Inferior parietal cortex (tissue), 1 donor: ENCODE measurements around the gene CCR1.
A peak's percentile ranks its signal among the peaks of the same experiment; 100 is the strongest.
"Not testable (repeated sequence)": the region's sequence is repeated elsewhere in the genome, so short reads cannot be mapped to it uniquely, and the experiment has no call there.

Experiments
- DNase-seq: peaks from one replicate; pipeline ENCODE4 v3.0.0-alpha.2; 2016; ENCODE audit errors: extremely low spot score

CCR1 gene

GRCh38 chr3:46212101-46212500 lies 4.0 kb upstream of the CCR1 start:
- no peak for DNase-seq

GRCh38 chr3:46209746-46210470 lies 1.8 kb upstream of the CCR1 start:
- no peak for DNase-seq

- DNase-seq, result no peak
These were observed 940 bp upstream of the CCR1 start for GRCh38 chr3:46209053-46209452.

- DNase-seq, result not testable (repeated sequence)
These were observed 599 bp downstream of the CCR1 start for GRCh38 chr3:46207514-46207913.

GRCh38 chr3:46206282-46207015 lies 1.7 kb downstream of the CCR1 start:
- DNase-seq, result no peak

- DNase-seq, result no peak
These were observed 2.7 kb downstream of the CCR1 start for GRCh38 chr3:46205286-46205960.

GRCh38 chr3:46203681-46204080 lies 4.4 kb downstream of the CCR1 start:
- no peak for DNase-seq

GRCh38 chr3:46202535-46202934 lies 5.6 kb downstream of the CCR1 start:
- DNase-seq, result no peak

- DNase-seq, result no peak
These were observed 7.3 kb downstream of the CCR1 start for GRCh38 chr3:46200790-46201189.

- no peak for DNase-seq
These were observed 7.9 kb downstream of the CCR1 start for GRCh38 chr3:46200211-46200610.

GRCh38 chr3:46196261-46196957 lies 11.7 kb downstream of the CCR1 start:
- DNase-seq, result no peak

- no peak for DNase-seq
These were observed 13.1 kb downstream of the CCR1 start for GRCh38 chr3:46194868-46195553.

GRCh38 chr3:46193436-46193835 lies 14.7 kb downstream of the CCR1 start:
- DNase-seq, result no peak

GRCh38 chr3:46192939-46193338 lies 15.2 kb downstream of the CCR1 start:
- no peak for DNase-seq

- DNase-seq, result peak; percentile 14
These were observed 16.4 kb downstream of the CCR1 start for GRCh38 chr3:46191730-46192129.

- no peak for DNase-seq
These were observed 19.4 kb downstream of the CCR1 start for GRCh38 chr3:46188708-46189107.

GRCh38 chr3:46187876-46188275 lies 20.2 kb downstream of the CCR1 start:
- DNase-seq, result no peak

- DNase-seq, result no peak
These were observed 20.8 kb downstream of the CCR1 start for GRCh38 chr3:46187341-46187700.

GRCh38 chr3:46186471-46187340 lies 21.4 kb downstream of the CCR1 start:
- no peak for DNase-seq

- no peak for DNase-seq
These were observed 23.6 kb downstream of the CCR1 start for GRCh38 chr3:46184469-46184868.

- DNase-seq, result no peak
These were observed 24.8 kb downstream of the CCR1 start for GRCh38 chr3:46183330-46183729.
